H9 (cell line): ENCODE results near the gene ENKD1. TPM values are rescaled to one million over a fixed set of nuclear protein-coding genes. Genes with fewer than 3 reads are reported as not detected.

Source experiments
- DNase-seq: peaks from one replicate; pipeline ENCODE4 v3.0.0-alpha.2; 2017
- H2AFZ ChIP-seq: one replicate; pipeline ENCODE4 v1.6.1; 2013; ENCODE audit warnings: mild to moderate bottlenecking, low read length, control low read depth, moderate library complexity
- H2AK5ac ChIP-seq: 2 replicates; pipeline ENCODE4 v1.6.1; 2013; ENCODE audit warnings: low read length, control low read depth, mixed read lengths; ENCODE audit not compliant: insufficient read length
- H2BK120ac ChIP-seq: one replicate; pipeline ENCODE4 v1.6.1; 2013; ENCODE audit warnings: low read depth, mild to moderate bottlenecking, low read length, control low read depth, inconsistent platforms; ENCODE audit not compliant: poor library complexity, severe bottlenecking
- H2BK12ac ChIP-seq: 2 replicates; pipeline ENCODE4 v1.6.1; 2013; ENCODE audit warnings: low read length, control low read depth, mixed read lengths, low read depth; ENCODE audit not compliant: insufficient read length
- H2BK15ac ChIP-seq: 2 replicates; pipeline ENCODE4 v1.6.1; 2013; ENCODE audit warnings: low read depth, low read length, control low read depth
- H2BK20ac ChIP-seq: one replicate; pipeline ENCODE4 v1.6.1; 2013; ENCODE audit warnings: low read depth, mild to moderate bottlenecking, low read length, control low read depth, inconsistent platforms; ENCODE audit not compliant: poor library complexity, severe bottlenecking
- H2BK5ac ChIP-seq: 2 replicates; pipeline ENCODE4 v1.6.1; 2013; ENCODE audit warnings: low read length, control low read depth, mixed read lengths; ENCODE audit not compliant: insufficient read length
- H3K14ac ChIP-seq: 2 replicates; pipeline ENCODE4 v1.6.1; 2013; ENCODE audit warnings: low read length, control low read depth; ENCODE audit not compliant: insufficient read depth
- H3K18ac ChIP-seq: 2 replicates; pipeline ENCODE4 v1.6.1; 2013; ENCODE audit warnings: low read depth, mild to moderate bottlenecking, mixed read lengths, low read length, control low read depth; ENCODE audit not compliant: insufficient read length
- H3K23ac ChIP-seq: 2 replicates; pipeline ENCODE4 v1.6.1; 2013; ENCODE audit warnings: low read length, control low read depth, mixed read lengths, low read depth; ENCODE audit not compliant: insufficient read length
- H3K23me2 ChIP-seq: 2 replicates; pipeline ENCODE4 v1.6.1; 2013; ENCODE audit warnings: low read depth, mild to moderate bottlenecking, mixed read lengths, low read length, control low read depth; ENCODE audit not compliant: insufficient read length, poor library complexity, severe bottlenecking
- H3K27ac ChIP-seq: 2 replicates; pipeline ENCODE4 v1.5.1; 2013; ENCODE audit warnings: low read length, control low read depth, mixed read lengths, low read depth; ENCODE audit not compliant: insufficient read length
- H3K27me3 ChIP-seq: 2 replicates; pipeline ENCODE4 v1.6.1; 2013; ENCODE audit warnings: low read length, control low read depth, inconsistent platforms; ENCODE audit not compliant: insufficient read depth
- H3K4ac ChIP-seq: 2 replicates; pipeline ENCODE4 v1.6.1; 2013; ENCODE audit warnings: low read depth, mild to moderate bottlenecking, control low read depth, inconsistent platforms, low read length, moderate library complexity
- H3K4me1 ChIP-seq: 2 replicates; pipeline ENCODE4 v1.6.1; 2013; ENCODE audit warnings: low read length, control low read depth, inconsistent platforms; ENCODE audit not compliant: insufficient read depth
- H3K4me2 ChIP-seq: 2 replicates; pipeline ENCODE4 v1.6.1; 2013; ENCODE audit warnings: low read length, control low read depth, mixed read lengths; ENCODE audit not compliant: insufficient read length, insufficient read depth
- H3K56ac ChIP-seq: 2 replicates; pipeline ENCODE4 v1.6.1; 2013; ENCODE audit warnings: low read depth, mild to moderate bottlenecking, mixed read lengths, low read length, control low read depth; ENCODE audit not compliant: insufficient read length
- H3K79me1 ChIP-seq: 2 replicates; pipeline ENCODE4 v1.6.1; 2013; ENCODE audit warnings: low read depth, mild to moderate bottlenecking, moderate library complexity, low read length, control low read depth, inconsistent platforms; ENCODE audit not compliant: insufficient read depth, poor library complexity, severe bottlenecking
- H3K79me2 ChIP-seq: 2 replicates; pipeline ENCODE4 v1.6.1; 2013; ENCODE audit warnings: low read length, control low read depth, inconsistent platforms; ENCODE audit not compliant: insufficient read depth
- H3K9ac ChIP-seq: 2 replicates; pipeline ENCODE4 v1.6.1; 2013; ENCODE audit warnings: low read length, control low read depth, mixed read lengths; ENCODE audit not compliant: insufficient read length; ENCODE audit errors: extremely low read depth
- H3K9me3 ChIP-seq: one replicate; pipeline ENCODE4 v1.6.1; 2013; ENCODE audit warnings: low read depth, low read length, inconsistent platforms; ENCODE audit not compliant: control insufficient read depth
- H3T11ph ChIP-seq: one replicate; pipeline ENCODE4 v1.6.1; 2013; ENCODE audit warnings: mild to moderate bottlenecking, low read length, control low read depth, inconsistent platforms
- H4K20me1 ChIP-seq: one replicate; pipeline ENCODE4 v1.6.1; 2013; ENCODE audit not compliant: control insufficient read depth, insufficient read length, insufficient read depth
- H4K5ac ChIP-seq: 2 replicates; pipeline ENCODE4 v1.6.1; 2013; ENCODE audit warnings: low read depth, mild to moderate bottlenecking, mixed read lengths, low read length, control low read depth; ENCODE audit not compliant: insufficient read length
- H4K8ac ChIP-seq: replicated peaks from 2 replicates; pipeline ENCODE4 v1.6.1; 2013; ENCODE audit warnings: low read length, control low read depth, mixed read lengths, low read depth; ENCODE audit not compliant: insufficient read length
- H4K91ac ChIP-seq: 2 replicates; pipeline ENCODE4 v1.6.1; 2013; ENCODE audit warnings: low read depth, mild to moderate bottlenecking, moderate library complexity, mixed read lengths, low read length, control low read depth; ENCODE audit not compliant: insufficient read length
- H3K27ac Mint-ChIP-seq, 3 experiments: 2 replicates in 2 of 3; 3 replicates in 1 of 3; pipeline ENCODE4 v1.8.0; 2020 to 2021; ENCODE audit warnings: mixed read lengths in 3 of 3, mild to moderate bottlenecking in 1 of 3, moderate library complexity in 1 of 3
- H3K27me3 Mint-ChIP-seq: 2 replicates; pipeline ENCODE4 v1.8.0; 2021; ENCODE audit warnings: low read depth, mild to moderate bottlenecking, moderate library complexity, mixed read lengths
- H3K36me3 Mint-ChIP-seq, 3 experiments: 2 replicates in 2 of 3; 3 replicates in 1 of 3; pipeline ENCODE4 v1.8.0; 2020 to 2021; ENCODE audit warnings: low read depth in 3 of 3, mixed read lengths in 3 of 3; ENCODE audit not compliant: insufficient read depth in 1 of 3
- H3K4me1 Mint-ChIP-seq, 2 experiments: 2 replicates each; pipeline ENCODE4 v1.8.0; 2020; ENCODE audit warnings: mixed read lengths in 2 of 2
- H3K4me3 Mint-ChIP-seq, 2 experiments: 2 replicates in 1 of 2; 3 replicates in 1 of 2; pipeline ENCODE4 v1.8.0; 2020 to 2021; ENCODE audit warnings: mild to moderate bottlenecking in 2 of 2, mixed read lengths in 2 of 2, moderate library complexity in 1 of 2
- H3K9me3 Mint-ChIP-seq, 2 experiments: 2 replicates in 1 of 2; 3 replicates in 1 of 2; pipeline ENCODE4 v1.8.0; 2020; ENCODE audit warnings: mild to moderate bottlenecking in 2 of 2, mixed read lengths in 2 of 2, moderate library complexity in 1 of 2
- CTCF ChIP-seq: fragments of 200-600 bp; sonication (generic); conservative IDR thresholded peaks from 3 replicates; pipeline ENCODE4 v1.8.0; 2021; ENCODE audit warnings: antibody characterized with exemption, mild to moderate bottlenecking
- WGBS: extraction: QIAGEN DNeasy Blood & Tissue Kit; methylation state at CpG from one replicate; pipeline ENCODE4 v1.1.7; 2013; ENCODE audit warnings: missing lambda C conversion rate, low lambda C conversion rate, mixed read lengths; ENCODE audit not compliant: insufficient read length; ENCODE audit errors: extremely low coverage; 5-methylcytosine and 5-hydroxymethylcytosine counted together
- total RNA-seq: library from RNA; stranded (reverse); gene quantifications from 2 replicates; pipeline ENCODE4 v1.2.1, GENCODE V29; 2021

ENKD1 gene
- total RNA-seq, 1 experiment from 2014 or later, result 9.5 TPM

DNA sequence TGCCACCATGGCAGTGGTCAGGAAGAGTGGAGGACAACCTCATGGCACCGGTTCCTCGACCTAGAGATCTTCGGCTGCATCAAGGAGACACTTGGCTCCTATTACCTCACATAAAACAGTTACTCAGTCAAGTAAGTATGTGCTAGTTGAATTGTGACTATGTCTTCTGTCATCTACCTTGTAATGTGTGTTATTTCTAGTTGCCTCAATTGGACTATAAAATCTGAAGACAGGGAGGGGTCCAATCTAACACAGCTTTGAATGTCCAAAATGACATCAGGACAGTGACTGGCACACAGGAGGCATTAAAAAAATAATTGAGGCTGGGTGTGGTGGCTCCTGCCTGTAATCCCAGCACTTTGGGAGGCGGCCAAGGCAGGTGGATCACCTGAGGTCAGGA is 17.2 kb upstream of the ENKD1 start:
- no peak overlapping the region for H3K18ac ChIP-seq
- H2BK15ac ChIP-seq, result no peak overlapping the region
- H3K27ac ChIP-seq, result no peak overlapping the region
- whole genome bisulfite sequencing, result no CpG with 5 or more reads among the region's 4 CpGs
- Mint-ChIP-seq H3K4me1 (no peaks in the 10 kb centered on the region), H3K27me3 (no peaks in the 10 kb centered on the region), H3K36me3 (peaks cover 10 to 23% (median 17%) of the 10 kb centered on the region in 3 experiments; a peak in 6 of 7 replicates), H3K4me3 (no peak overlapping the region), H3K9me3 (no peaks in the 10 kb centered on the region), H3K27ac (no peak overlapping the region)
- H4K8ac ChIP-seq, result no peak overlapping the region
- H3K56ac ChIP-seq, result no peak overlapping the region
- H3K9me3 ChIP-seq, result no peaks in the 10 kb centered on the region
- no peaks in the 10 kb centered on the region for H4K20me1 ChIP-seq
- no peak overlapping the region for H3T11ph ChIP-seq
- H3K4ac ChIP-seq, result no peak overlapping the region
- no peak overlapping the region for H2AK5ac ChIP-seq
- no peaks in the 10 kb centered on the region for H3K27me3 ChIP-seq
- no peak overlapping the region for H3K14ac ChIP-seq
- no peak overlapping the region for H2AFZ ChIP-seq
- no peaks in the 10 kb centered on the region for H3K4me1 ChIP-seq
- H2BK20ac ChIP-seq, result no peak overlapping the region
- H2BK120ac ChIP-seq, result no peak overlapping the region
- no peak overlapping the region for H3K4me2 ChIP-seq
- no peak for DNase-seq
- no peaks in the 10 kb centered on the region for H3K79me1 ChIP-seq
- H4K5ac ChIP-seq, result no peak overlapping the region
- no peak overlapping the region for H2BK12ac ChIP-seq
- TF ChIP-seq CTCF, result no peak
- H3K9ac ChIP-seq, result no peak overlapping the region
- no peak overlapping the region for H2BK5ac ChIP-seq
- no peaks in the 10 kb centered on the region for H3K23me2 ChIP-seq
- H3K79me2 ChIP-seq, result no peaks in the 10 kb centered on the region
- H3K23ac ChIP-seq, result no peak overlapping the region
- H4K91ac ChIP-seq, result no peak overlapping the region
